SK-N-SH treated with all-trans-retinoic acid at 6 μM for 48 hours (cell line): ENCODE results near the gene DCLRE1C.
A peak's percentile ranks its signal among the peaks of the same experiment; 100 is the strongest.
"Not testable (repeated sequence)": the region's sequence is repeated elsewhere in the genome, so short reads cannot be mapped to it uniquely, and the experiment has no call there.

Source experiments
- ATAC-seq: fragments of 200-7000 bp; cut with Tn5 transposase; 3 replicates; pipeline ENCODE4 v1.9.1; 2020; ENCODE audit warnings: mild to moderate bottlenecking, moderate library complexity
- ARNTL ChIP-seq: fragments of 450-650 bp; formaldehyde crosslinking; IDR thresholded peaks from 2 replicates; pipeline ENCODE4 v1.5.0; 2020; ENCODE audit warnings: low read depth, mild to moderate bottlenecking, moderate library complexity, borderline replicate concordance
- CSRNP3 ChIP-seq: fragments of 250-450 bp; sonication (Bioruptor Pico); IDR thresholded peaks from 2 replicates; pipeline ENCODE4 v1.5.1; 2021; ENCODE audit warnings: mild to moderate bottlenecking, moderate library complexity
- ESRRG ChIP-seq: fragments of 250-450 bp; sonication (Bioruptor Pico); IDR thresholded peaks from 2 replicates; pipeline ENCODE4 v1.6.1; 2021; ENCODE audit warnings: mild to moderate bottlenecking
- GLIS3 ChIP-seq: fragments of 250-450 bp; sonication (Bioruptor Pico); IDR thresholded peaks from 2 replicates; pipeline ENCODE4 v1.5.0; 2020; ENCODE audit warnings: mild to moderate bottlenecking, moderate library complexity
- ISL1 ChIP-seq: fragments of 250-450 bp; sonication (Bioruptor Pico); IDR thresholded peaks from 2 replicates; pipeline ENCODE4 v2.1.2; 2022; ENCODE audit warnings: mild to moderate bottlenecking, moderate library complexity
- OSR1 ChIP-seq: fragments of 250-450 bp; sonication (Bioruptor Pico); IDR thresholded peaks from 2 replicates; pipeline ENCODE4 v1.8.0; 2022; ENCODE audit warnings: moderate library complexity, mild to moderate bottlenecking, inconsistent platforms
- PATZ1 ChIP-seq: fragments of 250-450 bp; sonication (Bioruptor Pico); IDR thresholded peaks from 2 replicates; pipeline ENCODE4 v1.8.0; 2020; ENCODE audit warnings: mild to moderate bottlenecking, moderate library complexity, borderline replicate concordance
- POU6F1 ChIP-seq: fragments of 250-450 bp; sonication (Bioruptor Pico); IDR thresholded peaks from 2 replicates; pipeline ENCODE4 v1.8.0; 2021; ENCODE audit warnings: low read depth, mild to moderate bottlenecking, moderate library complexity, borderline replicate concordance
- PPARA ChIP-seq: fragments of 250-450 bp; sonication (Bioruptor Pico); IDR thresholded peaks from 2 replicates; pipeline ENCODE4 v1.5.0; 2020; ENCODE audit warnings: mild to moderate bottlenecking, borderline replicate concordance
- RARB ChIP-seq: fragments of 250-450 bp; sonication (Bioruptor Pico); IDR thresholded peaks from 2 replicates; pipeline ENCODE4 v1.8.0; 2021; ENCODE audit warnings: mild to moderate bottlenecking, moderate library complexity
- SNAI2 ChIP-seq: fragments of 250-450 bp; sonication (Bioruptor Pico); IDR thresholded peaks from 2 replicates; pipeline ENCODE4 v1.5.0; 2020; ENCODE audit warnings: mild to moderate bottlenecking, moderate library complexity
- TSHZ2 ChIP-seq: fragments of 250-450 bp; sonication (Bioruptor Pico); IDR thresholded peaks from 2 replicates; pipeline ENCODE4 v1.5.0; 2020; ENCODE audit warnings: mild to moderate bottlenecking, moderate library complexity
- ZC3H10 ChIP-seq: fragments of 250-450 bp; sonication (Bioruptor Pico); IDR thresholded peaks from 2 replicates; pipeline ENCODE4 v1.5.1; 2021; ENCODE audit warnings: mild to moderate bottlenecking, moderate library complexity
- ZFP3 ChIP-seq: fragments of 250-450 bp; sonication (Bioruptor Pico); IDR thresholded peaks from 2 replicates; pipeline ENCODE4 v1.5.0; 2020; ENCODE audit warnings: mild to moderate bottlenecking, moderate library complexity
- ZFP30 ChIP-seq: fragments of 450-650 bp; formaldehyde crosslinking; IDR thresholded peaks from 2 replicates; pipeline ENCODE4 v1.5.0; 2022; ENCODE audit warnings: mild to moderate bottlenecking, moderate library complexity
- ZNF565 ChIP-seq: fragments of 450-650 bp; formaldehyde crosslinking; conservative IDR thresholded peaks from 2 replicates; pipeline ENCODE4 v1.5.0; 2020; ENCODE audit warnings: low read depth, mild to moderate bottlenecking, moderate library complexity
- ZNF70 ChIP-seq: fragments of 450-650 bp; formaldehyde crosslinking; IDR thresholded peaks from 2 replicates; pipeline ENCODE4 v1.5.0; 2020; ENCODE audit warnings: mild to moderate bottlenecking, moderate library complexity

Gene DCLRE1C

GRCh38 chr10:14954001-14954770 is at the start of gene DCLRE1C:
TSS of gene DCLRE1C (minus strand) at chr10:14954096. CDS start at chr10:14954010, 86 bp downstream.
- ATAC-seq, result peak; percentile 98
- TF ChIP-seq ZNF70 (CRISPR knock-in tag) (no peak), TSHZ2 (peak; percentile 15; the same call in 1 of the 2 replicates), GLIS3 (CRISPR knock-in tag) (0 out of 2 replicates have a peak, but pooled peaks have one; percentile 29)

GRCh38 chr10:14995964-14996565 is 42.2 kb upstream of the DCLRE1C start:
- TF ChIP-seq ZC3H10 (CRISPR knock-in tag) (no peak), ZFP30 (CRISPR knock-in tag) (no peak), OSR1 (CRISPR knock-in tag) (no peak), TSHZ2 (no peak), PATZ1 (CRISPR knock-in tag) (no peak), ZNF565 (CRISPR knock-in tag) (no peak)
- ATAC-seq, result no peak

- not testable (repeated sequence) for ATAC-seq
These were observed 39.9 kb upstream of the DCLRE1C start for GRCh38 chr10:14993500-14994455.

GRCh38 chr10:14992336-14992735 is 38.4 kb upstream of the DCLRE1C start:
- not testable (repeated sequence) for ATAC-seq

GRCh38 chr10:14991035-14991749 is 37.3 kb upstream of the DCLRE1C start:
- not testable (repeated sequence) for ATAC-seq

- ATAC-seq, result not testable (repeated sequence)
These were observed 35.7 kb upstream of the DCLRE1C start for GRCh38 chr10:14989552-14989951.

- ATAC-seq, result no peak
- TF ChIP-seq SNAI2 (CRISPR knock-in tag) (no peak), POU6F1 (CRISPR knock-in tag) (no peak), RARB (CRISPR knock-in tag) (no peak), CSRNP3 (CRISPR knock-in tag) (no peak), ZFP3 (CRISPR knock-in tag) (no peak), ESRRG (CRISPR knock-in tag) (no peak), OSR1 (CRISPR knock-in tag) (no peak), ZC3H10 (CRISPR knock-in tag) (no peak), ISL1 (CRISPR knock-in tag) (no peak), ARNTL (CRISPR knock-in tag) (no peak), PPARA (CRISPR knock-in tag) (no peak)
These were observed 28.8 kb upstream of the DCLRE1C start for GRCh38 chr10:14982744-14983143.
